ENCODE data around the gene CBX7. TPM values are rescaled to one million over a fixed set of nuclear protein-coding genes. Genes with fewer than 3 reads are reported as not detected.

CBX7 gene
- total RNA-seq, 1 donor = 8.0 TPM

DNA sequence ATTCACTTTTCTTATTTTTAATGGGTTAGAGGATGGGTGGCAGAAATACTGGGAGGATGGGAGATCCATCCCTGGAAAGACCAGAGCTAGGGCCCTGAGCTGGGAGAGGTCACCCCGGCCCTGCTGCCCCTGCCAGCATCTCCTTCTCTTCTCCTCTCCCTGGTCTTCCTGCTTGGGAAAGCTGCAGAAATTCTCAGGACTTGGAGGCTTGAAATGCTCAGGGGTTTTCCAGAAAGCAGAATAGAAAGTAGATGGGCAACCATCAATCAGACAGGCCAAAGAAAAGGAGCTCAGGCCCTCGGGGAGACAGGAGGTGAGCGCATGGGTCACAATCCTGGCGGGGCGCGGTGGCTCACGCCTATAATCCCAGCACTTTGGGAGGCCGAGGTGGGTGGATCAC is 53.9 kb downstream of the CBX7 start:
- no peak for DNase-seq (ENCODE audit: low read depth)

DNA sequence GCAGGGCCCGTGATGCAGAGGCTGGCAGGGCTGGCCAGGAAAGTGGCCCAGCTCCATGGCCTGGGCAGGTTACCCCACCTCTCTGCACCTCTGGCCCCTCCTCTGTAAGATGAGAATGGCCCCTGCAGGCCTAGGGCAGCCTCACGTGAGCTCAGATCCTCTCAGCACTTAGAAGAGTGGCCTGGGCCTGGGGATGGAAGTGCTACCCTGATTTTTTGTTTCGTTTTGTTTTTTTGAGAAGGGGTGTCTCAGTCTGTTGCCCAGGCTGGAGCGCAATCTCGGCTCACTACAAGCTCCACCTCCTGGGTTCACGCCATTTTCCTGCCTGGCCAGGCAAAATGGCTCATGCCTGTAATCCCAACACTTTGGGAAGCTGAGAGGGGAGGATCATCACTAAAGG is 54.5 kb downstream of the CBX7 start:
- no peak for DNase-seq (ENCODE audit: low read depth)
- TF ChIP-seq, protein P1, sequence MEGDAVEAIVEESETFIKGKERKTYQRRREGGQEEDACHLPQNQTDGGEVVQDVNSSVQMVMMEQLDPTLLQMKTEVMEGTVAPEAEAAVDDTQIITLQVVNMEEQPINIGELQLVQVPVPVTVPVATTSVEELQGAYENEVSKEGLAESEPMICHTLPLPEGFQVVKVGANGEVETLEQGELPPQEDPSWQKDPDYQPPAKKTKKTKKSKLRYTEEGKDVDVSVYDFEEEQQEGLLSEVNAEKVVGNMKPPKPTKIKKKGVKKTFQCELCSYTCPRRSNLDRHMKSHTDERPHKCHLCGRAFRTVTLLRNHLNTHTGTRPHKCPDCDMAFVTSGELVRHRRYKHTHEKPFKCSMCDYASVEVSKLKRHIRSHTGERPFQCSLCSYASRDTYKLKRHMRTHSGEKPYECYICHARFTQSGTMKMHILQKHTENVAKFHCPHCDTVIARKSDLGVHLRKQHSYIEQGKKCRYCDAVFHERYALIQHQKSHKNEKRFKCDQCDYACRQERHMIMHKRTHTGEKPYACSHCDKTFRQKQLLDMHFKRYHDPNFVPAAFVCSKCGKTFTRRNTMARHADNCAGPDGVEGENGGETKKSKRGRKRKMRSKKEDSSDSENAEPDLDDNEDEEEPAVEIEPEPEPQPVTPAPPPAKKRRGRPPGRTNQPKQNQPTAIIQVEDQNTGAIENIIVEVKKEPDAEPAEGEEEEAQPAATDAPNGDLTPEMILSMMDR (IDR thresholded peaks at IDR 0.05; ENCODE audit: insufficient read depth, low read length) = no peak
- no peak overlapping the region for H3K4me3 ChIP-seq (ENCODE audit: low read depth, low read length)

More for the DNA sequence above, 53.9 kb downstream of the CBX7 start:
- no peak overlapping the region for H3K4me3 ChIP-seq (ENCODE audit: low read depth, low read length)
- TF ChIP-seq, protein P1 (IDR thresholded peaks at IDR 0.05; ENCODE audit: insufficient read depth, low read length) = no peak

DNA sequence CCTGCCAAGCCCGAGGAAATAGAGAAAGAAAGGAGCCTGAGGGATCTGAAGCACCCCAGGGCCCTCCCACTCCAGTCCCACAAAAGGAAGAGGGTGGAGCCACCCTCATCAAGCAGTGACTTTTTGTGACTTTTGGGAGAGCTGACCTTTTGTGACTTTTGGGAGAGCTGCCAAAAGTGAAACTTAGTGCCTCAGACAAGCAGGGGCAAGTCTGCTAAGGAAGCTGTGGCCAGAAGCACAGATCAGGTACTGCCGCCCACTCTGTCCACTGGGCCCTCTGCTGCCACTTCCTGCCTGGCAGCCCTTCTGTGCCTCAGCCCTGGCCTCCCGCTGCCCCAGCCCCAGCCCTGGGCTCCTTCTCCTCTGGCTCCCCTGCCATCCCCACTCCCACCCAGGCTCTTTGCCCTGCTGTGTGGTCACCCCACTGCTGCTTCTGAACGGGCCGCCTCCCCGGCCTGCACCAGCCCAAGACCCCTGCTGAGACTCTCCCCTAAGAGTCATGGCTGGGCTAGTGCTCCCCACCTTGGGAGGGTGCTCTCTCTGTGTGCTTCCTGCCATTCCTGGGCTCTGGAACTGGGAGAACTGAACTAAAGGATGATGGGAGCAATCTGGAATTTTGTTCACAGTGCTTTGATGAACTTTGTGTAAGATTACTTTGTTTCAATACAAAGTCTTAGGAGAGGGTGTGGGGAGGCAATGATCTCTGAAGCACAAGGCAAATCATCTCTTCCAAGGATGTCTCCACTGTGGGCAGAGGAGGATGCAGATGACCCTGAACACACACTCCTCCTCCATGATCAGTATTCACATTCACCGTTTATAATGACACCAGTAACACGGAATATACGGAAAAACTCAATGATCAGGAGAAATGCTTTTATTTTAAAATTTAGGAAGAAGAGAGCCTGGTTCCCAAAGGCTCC is 55.1 kb downstream of the CBX7 start, which contains the start of gene APOBEC3H:
APOBEC3H (plus strand) TSS at position 147 of the 923 bp plus-strand sequence. CDS start 3,035 bp downstream, outside the sequence.
- DNase-seq (ENCODE audit: low read depth) = no peak
- TF ChIP-seq, protein P1 (IDR thresholded peaks at IDR 0.05; ENCODE audit: insufficient read depth, low read length) = no peak
- H3K4me3 ChIP-seq (ENCODE audit: low read depth, low read length) = no peak within 1 kb of the TSS

DNA sequence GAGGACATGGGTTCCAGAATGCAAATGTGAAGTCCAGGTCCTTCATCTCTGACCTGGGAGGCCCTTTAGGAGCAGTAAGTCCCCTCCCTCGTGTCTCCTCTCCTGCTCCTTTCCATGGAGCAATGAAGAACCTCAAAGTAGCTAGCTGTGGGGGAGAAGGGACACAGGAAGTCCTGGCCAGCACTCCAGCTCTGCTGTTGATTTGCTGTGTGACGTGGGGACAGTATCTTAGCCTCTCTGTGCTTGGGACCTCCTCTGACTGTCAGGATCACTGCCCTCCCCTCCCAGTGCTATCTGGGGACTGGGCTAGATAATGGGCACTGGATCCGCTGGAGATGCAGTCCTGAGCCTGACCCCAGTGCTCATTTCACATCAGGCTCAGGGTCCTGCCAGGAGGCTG is 56.5 kb downstream of the CBX7 start:
- no peak overlapping the region for H3K4me3 ChIP-seq (ENCODE audit: low read depth, low read length)
- DNase-seq (ENCODE audit: low read depth) = no peak
- TF ChIP-seq, protein P1 (IDR thresholded peaks at IDR 0.05; ENCODE audit: insufficient read depth, low read length) = no peak

DNA sequence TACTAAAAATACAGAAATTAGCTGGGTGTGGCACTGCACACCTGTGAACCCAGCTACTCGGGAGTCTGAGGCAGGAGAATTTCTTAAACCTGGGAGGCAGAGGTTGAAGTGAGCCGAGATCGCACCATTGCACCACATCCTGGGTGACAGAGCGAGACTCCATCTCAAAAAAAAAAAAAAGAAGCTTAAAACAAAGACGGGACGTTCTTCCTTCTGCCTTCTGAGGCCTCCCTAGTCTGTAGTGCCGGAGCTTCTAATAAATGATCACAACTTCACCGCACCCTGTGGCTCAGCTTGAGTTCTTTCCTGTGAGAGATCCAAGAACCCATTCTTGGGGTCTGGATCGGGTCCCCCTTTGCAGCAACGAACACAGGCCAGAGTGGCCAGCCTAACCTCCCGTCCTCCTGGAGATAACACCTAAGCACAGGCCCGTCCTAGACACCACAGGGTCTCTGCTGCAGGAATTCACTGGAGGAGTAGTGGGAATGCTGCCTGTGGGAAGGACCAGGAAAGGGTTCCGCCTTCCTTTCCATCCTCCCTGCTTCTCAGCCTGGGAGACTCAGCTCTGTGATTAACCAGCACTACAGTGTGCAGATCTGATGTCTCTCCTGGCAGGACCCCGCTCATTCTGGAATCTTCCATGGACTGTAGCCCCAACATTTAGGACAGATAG is 57.6 kb downstream of the CBX7 start:
- no peak overlapping the region for H3K4me3 ChIP-seq (ENCODE audit: low read depth, low read length)
- DNase-seq (ENCODE audit: low read depth) = no peak
- TF ChIP-seq, protein P1 (IDR thresholded peaks at IDR 0.05; ENCODE audit: insufficient read depth, low read length) = no peak

DNA sequence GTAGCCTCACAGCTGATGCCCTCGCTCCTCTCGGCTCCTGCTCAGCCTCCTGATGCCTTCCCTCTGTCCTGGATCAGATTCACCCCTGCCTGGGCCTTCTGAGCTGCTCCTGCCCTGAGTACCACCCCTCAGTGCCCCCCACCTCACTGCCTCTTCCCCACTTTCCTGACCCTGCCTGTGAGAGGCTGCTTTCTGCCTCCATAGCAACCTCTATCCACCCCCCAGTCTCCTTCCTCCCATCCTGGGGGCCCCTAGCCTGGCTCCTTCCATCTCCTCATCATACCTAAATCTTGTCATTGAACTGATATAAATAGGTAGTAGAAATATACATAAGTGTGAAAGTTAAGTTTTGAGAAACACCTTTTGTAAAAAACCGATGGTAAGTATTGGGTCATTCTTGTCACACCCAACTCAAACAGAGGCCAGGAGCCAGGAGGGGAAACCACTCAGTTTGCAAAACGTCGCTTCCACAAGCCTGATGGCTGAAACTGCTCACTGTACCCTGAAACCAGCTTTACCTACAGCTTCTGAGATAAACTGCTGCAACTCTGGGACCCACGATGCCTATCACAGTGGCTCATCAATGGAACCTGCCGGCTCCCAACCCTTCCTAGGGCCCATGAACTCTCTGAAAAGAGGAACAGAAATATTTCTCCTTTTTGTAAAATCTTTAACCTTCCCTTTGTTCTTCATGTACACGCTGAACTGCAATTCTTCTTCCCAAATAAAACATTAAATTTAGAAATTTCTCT is 60.2 kb downstream of the CBX7 start:
- no peak overlapping the region for H3K4me3 ChIP-seq (ENCODE audit: low read depth, low read length)
- no peak for DNase-seq (ENCODE audit: low read depth)
- TF ChIP-seq, protein P1 (IDR thresholded peaks at IDR 0.05; ENCODE audit: insufficient read depth, low read length) = no peak

Measured in fibroblast of the aortic adventitia (primary cell).